NCI-H1417 treated with DMSO at 0.1 percent for 48 hours (cell line): ENCODE data around the gene FSIP1.
"Not testable (repeated sequence)": the region's sequence is repeated elsewhere in the genome, so short reads cannot be mapped to it uniquely, and the experiment has no call there.

ENCODE experiments used
- DNase-seq: peaks from one replicate; lab custom pipeline; 2025; lab: John Stamatoyannopoulos, UW

FSIP1 gene

DNA sequence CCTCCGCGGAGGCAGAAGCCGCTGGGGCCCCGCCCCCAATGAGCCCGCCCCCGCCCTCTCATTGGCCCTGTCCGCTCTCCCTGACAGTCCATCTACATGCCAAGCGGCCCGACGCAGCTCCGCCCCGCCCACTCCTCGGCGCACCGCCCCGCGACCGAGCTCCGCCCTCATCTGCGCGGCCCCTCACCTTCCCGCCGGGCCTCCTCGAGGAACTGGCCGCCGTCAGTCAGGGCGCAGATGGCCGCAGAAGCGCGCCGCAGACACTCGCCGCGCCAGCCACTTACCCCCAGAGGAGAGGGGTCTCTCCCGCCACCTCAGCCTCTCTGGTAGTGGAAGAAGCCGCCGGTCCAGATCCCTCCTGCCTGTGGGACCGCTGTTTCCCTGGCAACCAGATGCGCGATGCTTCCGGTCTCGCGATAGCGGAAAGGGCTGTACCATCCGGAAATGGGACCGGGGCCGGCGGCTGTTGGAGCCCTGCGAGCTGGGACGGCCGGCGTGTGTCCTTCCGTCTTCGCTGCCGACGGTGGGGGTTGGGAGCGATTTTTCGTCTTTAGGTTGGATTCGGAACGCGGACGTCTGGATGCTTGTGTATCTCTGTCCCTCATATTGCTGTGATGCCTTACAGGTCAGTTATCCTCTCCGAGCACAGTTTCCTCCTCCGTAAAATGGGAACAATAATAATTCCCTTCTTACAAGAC lies at the start of gene FSIP1:
FSIP1 (minus strand) TSS at position 401 of the 698 bp plus-strand sequence. CDS start 6,317 bp downstream, outside the sequence.
- DNase-seq = peak; percentile 25

DNA sequence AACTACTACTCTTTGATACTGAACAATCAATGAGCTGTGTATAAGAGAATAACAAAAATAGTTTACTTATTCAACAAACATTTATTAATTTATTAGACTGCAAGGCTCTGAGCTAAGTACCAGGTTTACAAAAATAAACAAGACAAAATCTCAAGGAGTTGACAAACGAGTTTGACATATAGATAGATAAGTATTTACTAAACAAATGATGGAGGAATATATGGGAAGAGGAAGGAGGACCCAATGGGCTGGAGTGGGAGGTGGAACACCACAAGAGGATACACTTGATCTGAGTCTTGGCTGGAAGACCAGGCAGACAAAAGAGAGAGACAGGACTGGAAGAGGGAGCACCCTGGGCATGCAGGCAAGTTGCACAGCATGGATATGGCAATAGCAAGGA lies 47.5 kb upstream of the FSIP1 start:
- DNase-seq = no peak

DNA sequence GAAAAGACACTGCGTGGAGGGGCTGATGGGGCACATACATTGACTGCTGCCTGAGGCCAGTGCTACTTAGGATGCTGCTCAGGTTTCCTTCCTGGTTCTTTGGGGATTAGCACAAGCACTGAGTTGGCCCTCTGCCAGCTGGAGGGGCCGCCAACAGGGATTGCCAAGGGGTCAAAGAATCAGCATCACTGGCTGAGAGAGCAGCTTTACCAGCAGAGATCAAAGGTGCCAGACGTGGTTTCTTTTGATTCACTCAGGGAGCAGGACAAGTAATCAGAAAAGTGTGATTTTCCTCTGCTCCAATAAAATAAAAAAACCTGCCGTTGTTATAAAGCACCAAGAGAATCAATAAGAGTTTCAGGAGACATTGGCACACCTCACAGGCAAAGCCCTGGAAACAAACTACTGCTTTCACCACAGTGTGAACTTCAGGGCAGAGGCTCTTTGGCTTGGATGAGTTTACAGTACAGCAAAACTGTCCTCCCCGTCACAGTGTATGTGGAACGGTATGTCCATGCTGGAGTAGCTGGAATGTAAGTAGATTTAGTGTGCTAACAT lies 45.8 kb upstream of the FSIP1 start:
- DNase-seq = no peak

DNA sequence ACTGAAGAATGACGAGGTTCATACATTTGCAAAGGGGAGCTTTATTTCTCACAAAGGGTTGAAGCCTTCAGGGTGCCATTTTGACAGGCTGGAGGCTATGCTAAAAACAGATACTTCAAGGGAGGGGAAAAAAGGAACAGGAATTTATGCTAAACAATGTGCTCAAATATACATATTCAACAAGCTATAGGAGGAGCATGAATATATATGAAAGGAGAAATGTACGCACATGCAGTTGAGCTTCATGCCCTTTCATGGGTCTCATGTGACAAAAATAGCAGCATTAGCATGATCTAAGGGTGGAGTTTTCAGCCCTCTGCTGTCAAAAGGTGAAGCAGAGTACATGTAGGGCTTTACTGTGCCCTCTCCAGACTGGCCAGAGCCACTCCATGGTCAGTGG lies 44.3 kb upstream of the FSIP1 start:
- no peak for DNase-seq

DNA sequence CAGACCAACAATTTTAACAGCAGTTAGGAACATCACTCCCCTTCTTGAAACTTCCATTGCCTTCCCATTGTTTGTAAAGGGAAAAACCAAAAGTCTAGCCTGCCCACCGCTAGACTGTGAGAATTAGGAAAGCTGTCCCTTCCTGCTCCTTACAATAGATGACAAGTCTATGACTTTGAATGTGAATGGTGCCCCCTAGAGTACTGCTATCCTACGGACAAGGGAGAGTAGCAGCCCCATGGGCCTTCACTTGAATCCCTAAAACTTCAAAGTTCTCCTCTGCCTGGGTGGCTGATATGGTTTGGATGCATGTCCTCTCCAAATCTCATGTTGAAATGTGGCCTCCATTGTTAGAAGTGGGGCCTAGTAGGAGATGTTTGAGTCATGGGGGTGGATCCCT lies 41.0 kb upstream of the FSIP1 start:
- no peak for DNase-seq

DNA sequence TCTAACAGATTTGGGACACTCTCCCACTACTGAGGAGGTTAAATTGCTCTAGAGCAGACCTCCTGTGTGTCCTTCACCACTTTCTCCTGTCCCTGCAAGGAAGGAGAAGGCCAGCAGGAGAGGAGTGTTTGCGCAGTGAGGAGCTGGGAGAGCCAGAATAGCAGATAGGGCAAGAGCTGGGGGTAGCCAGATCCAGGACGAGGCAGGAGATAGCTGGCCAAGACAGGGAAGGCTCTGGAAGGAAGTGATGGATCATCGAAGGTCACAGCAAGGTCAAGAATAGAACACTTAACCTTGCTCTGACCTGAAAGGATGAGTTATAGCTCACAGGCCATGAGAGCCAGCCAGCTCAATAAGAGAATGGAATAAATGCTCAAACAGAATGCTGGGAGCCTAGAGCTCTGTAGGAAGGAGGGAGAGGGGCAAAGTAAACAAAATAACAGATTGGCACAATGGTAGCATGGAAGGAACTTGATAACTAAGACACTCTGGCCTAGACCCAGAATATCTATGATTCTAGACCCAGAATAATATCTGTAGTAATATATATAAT lies 37.5 kb upstream of the FSIP1 start:
- DNase-seq = no peak

DNA sequence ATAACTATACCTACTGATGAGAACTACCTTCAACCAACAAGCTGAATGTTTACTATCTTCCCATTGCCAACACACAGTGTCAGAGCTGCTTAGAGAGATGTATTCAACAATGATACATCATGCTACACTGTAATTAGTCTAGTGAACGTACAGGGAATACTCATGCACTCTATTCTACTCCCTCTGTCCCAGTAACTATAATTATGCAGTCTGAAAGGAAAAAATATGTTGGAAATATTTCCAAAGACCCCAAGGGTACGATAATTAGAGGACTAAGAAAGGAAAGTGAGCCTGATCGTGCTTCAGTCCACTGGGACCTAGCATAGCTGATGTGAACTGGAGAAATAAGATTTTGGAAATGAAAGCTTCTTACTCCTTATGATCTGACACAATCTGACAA lies 36.9 kb upstream of the FSIP1 start:
- DNase-seq = no peak

DNA sequence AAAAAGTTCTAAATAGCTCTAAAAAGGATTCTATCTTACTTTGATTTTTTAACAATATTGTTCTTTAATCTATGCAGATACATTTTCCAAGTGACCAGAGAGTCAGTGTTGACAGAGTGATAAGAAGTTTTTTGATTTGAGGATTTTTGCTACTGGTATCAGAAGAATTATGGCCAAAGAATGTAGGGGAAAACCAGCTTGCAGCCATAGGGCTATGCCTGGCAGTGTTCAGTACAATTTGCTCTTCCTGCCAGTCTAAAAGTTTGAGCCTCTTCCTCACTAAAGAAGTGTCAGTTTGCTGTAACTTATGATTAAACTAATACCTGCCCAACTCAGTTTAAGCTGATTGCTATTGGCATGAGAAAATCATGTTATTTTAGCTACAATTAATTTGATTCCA lies 35.3 kb upstream of the FSIP1 start:
- no peak for DNase-seq

DNA sequence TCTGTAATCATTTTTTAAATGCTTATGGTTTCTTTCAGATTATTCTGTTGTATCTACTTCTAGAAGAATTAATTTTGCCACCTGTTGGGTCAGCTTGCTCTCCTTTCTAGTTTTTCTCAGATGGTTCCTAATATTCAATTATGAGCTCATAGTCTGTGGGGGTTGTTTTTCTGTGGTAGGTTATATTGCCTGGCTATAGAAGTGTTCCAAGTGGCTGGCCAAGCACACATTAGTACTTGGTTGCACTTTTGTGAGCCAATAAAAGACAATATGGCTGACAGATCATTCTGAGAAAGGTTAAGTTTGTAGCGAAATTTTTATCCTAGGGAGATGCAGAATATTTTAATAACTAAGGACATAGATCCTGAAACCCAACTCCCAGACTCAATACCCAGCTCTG lies 31.8 kb upstream of the FSIP1 start:
- no peak for DNase-seq

DNA sequence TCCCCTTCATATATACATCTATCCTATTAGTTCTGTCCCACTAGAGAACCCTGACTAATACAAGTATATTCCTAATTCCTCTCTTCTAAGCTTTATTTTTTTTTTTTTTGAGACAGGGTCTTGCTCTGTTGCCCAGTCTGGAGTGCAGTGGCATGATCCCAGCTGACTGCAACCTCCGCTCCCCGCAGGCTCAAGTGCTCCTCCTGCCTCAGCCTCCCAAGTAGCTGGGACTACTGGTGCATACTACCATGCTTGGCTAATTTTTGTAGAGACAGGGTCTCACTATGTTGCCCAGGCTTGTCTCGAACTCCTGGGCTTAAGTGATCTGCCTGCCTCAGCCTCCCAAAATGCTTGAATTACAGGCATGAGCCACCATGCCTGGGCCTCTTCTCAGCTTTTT lies 30.0 kb upstream of the FSIP1 start:
- DNase-seq = not testable (repeated sequence)

DNA sequence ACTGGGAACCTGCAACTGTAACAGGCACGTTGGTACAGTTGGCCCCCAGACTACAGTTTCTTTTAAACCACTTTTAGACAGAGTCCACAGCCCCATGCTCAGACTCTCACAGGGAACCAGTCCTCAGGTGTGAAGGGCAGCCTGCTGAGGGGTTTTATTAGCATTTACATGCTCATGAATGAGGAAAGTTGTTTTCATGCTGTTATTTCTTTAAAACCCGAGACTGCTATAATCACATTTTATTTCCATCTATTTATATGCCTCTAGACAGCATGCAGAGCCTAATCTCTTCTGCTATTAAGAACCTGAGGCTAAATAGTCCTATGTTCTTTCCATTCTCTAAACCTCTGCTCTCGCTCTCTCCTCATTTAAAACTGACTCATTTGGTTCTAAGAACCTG lies 26.3 kb upstream of the FSIP1 start:
- no peak for DNase-seq

DNA sequence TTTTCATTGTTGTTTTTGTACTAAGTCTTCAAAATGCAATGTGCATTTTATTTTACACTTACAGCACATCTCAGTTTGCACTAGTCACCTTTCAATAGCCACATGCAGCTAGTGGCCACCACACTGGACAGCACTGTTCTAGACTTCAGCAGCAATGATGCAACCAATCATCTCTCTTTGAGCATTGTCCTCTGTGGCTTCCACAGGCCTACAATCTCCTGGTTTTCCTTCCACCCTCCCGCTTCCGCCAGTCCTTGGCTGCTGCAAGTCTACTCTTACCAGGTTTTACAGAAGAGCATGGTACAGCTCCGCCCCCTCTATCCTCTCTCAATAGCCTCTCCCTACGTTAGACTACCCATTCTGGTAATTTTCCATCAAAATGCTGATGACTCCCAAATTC lies 25.1 kb upstream of the FSIP1 start:
- no peak for DNase-seq

DNA sequence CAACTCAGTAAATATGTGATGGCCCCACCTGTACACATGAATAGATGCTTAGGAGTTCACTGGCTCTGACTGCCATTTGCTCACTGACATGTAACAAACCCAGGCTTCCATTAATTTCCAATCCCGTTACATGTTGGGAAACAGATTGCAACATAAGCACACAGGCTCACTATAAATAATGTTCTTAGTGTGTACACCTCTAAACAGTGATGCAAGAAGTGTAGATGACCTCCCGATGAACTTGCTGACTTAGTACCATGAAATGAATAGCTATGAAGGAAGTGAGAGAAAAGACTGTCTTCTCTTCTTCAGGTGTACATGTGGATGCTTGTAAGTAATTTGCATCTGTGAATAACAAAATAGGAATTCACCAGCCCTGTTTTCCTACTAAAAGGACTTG lies 21.4 kb upstream of the FSIP1 start:
- DNase-seq = no peak

DNA sequence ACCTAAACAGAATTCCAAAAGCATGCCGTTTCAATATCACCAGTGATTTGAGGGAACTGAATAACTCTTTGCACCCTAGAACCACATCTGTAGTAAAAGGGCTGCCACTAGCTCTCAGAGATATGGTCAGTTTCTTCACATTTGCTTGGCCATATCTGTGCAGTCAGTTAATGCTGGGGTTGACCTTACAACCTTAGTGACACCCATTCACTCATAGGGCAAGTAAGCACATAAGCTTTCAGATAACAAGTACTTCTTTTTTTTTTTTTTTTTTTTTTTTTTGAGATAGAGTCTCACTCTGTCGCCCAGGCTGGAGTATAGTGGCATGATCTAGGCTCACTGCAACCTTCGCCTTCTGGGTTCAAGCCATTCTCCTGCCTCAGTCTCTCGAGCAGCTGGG lies 20.4 kb upstream of the FSIP1 start:
- no peak for DNase-seq

DNA sequence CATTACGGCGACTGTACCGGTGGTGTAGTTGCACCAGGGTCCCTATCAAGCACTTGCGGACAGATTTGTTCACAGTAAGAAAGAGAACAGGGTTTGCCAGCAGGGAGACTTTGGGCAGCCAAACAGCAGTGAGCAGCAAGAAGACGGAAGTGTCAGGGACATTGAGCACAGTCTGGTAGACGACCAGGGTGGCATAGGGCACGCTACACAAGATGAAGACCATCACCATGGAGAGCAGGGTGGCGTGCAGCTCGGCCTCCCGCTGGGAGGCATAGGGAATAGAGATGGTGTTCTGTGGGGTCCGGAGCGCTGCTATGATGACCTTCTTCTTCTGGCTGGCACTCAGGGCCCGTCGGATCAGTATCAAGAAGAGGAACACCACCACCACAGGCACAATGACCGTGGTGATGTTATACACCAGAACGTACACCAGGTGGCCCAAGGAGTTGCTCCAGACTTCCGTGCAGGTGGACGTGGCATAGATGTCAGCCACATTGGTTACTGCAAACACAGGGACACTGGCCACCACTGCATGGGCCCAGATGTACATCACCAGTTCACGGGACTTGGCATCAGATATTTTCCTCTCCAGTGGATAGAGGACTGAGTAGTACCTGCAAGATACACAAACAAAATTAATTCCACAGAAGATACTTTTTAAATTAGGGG lies 19.1 kb upstream of the FSIP1 start:
- DNase-seq = no peak

DNA sequence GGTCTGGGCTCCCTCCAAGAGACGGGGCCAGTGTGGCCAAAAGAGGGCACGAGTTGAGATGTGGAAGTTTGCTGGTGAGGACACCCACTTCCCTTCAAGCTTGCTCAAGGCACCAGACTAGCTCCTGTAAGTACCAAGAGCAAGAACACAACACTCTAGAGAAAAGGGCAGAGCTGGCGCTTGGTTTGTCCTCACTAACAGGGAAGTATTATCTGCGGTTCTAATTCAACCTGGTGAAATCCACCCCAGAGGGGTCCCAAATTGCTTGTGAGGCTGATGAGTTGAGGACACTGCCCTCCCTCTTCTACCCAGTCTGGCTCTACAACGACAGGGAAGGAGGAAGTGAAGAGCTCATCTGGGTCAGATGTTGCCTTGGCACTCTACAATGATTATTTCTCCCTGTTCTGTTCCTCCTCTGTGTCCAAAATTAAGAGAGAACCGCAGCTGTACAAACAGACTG lies 16.9 kb upstream of the FSIP1 start:
- no peak for DNase-seq

DNA sequence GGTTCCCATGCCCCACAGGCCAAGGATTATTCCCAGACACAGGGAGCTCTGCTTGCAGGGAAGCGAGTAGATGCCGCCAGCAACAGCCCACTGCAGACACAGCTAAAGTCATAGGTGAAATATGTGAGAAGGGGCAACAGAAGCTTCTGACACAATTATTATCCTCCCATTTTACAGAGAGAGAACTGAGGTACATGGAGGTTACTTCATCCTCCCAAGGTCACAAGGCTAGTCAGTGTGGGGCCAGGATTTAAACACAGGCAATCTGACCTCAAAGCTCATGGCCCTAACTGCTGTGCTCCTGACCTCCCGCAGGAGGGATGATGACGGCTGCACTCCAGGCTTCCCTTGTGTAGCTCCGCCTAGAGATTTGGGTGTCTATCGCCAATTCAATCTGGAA lies 15.7 kb upstream of the FSIP1 start:
- DNase-seq = no peak

DNA sequence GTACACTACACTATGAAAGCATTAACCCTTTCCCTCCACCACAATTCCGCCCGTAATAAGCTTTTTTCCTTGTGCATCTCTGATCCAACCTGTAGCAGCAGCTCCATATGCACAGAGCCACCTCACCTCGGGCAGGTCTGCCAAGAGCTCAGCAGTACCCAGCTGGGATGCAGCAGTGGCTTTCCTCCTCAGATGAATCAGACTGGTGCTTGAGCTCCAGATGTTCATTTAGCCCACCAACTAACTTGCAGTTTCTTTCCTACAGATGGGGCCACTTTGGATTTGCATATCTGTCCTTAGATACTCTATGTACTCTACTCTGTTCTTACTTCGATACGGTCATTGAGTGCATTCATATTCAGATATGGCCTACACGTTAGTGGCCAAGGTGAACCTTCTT lies 14.8 kb upstream of the FSIP1 start:
- DNase-seq = no peak

DNA sequence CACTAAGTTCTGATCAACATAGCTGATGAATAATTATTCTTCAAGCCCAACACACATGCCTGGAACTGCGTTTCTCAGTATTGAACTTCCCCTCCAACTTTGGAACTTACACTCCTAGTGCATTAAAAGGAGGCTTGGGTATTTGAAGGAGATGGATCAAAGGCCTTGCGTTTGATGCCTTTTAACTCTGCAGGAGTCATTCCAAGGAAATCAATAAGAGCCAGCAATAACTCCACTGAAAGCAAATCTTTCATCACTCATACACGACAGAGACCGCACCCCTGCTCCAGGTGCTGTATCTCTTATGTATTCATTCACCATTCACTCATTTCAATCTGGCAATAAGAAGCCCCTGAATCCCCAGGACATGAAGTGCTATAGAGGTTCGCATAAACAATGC lies 14.0 kb upstream of the FSIP1 start:
- no peak for DNase-seq

DNA sequence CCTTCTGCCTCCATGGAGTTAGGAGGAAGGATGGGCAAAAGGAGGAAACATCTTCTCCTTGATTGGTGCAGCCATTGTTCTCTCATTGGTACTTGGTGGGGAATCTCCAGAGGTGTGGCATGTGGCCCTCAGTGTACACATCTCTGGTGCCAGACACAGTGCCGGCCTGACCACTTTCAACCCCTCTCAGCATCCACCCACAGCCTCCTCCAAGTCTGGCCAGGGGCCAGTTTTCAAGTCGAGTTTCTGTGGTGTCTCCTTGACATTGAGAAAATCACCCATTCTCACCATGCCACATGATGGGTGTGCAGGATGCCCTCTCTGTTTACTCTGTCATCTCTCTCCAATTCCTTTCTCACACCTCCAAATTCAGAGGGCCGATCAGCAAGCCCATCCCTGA lies 12.8 kb upstream of the FSIP1 start:
- no peak for DNase-seq

DNA sequence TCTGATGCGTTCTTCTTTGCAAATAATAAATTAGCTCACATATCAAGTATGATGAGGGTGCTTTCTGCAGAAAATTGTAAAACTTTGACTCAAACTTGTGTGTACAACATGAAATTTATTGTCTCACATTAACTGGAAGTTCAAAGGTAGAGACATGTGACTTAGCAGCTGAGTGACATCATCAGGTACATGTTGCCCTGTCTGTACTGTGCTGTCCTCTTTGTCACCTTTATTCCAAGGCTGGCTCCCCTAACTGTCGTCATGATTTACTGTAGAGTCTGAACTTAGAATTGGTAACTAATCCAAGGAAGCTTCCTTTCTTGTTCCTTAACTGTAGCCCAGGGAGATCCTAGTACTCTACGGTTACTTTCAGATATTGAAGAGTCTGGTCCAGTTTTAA lies 12.3 kb upstream of the FSIP1 start:
- no peak for DNase-seq

DNA sequence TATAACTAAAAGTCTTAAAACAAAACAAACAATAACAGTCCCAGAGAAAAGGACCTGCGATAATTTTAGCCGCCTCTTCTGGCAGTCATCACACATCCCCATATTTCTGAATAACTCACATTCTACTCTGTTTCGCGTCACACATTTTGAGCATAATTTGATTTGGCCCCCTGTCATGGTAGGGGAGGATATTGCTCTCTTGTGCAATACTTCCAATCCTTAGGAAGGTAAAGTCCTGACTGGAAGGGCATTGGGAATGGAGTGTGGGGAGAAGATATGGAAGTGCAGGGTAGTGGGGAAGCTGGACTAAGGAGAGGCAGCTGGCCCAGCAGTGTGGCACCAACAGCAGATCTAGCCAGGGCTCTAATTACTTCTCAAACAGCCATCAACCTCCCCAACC lies 11.3 kb upstream of the FSIP1 start:
- no peak for DNase-seq

DNA sequence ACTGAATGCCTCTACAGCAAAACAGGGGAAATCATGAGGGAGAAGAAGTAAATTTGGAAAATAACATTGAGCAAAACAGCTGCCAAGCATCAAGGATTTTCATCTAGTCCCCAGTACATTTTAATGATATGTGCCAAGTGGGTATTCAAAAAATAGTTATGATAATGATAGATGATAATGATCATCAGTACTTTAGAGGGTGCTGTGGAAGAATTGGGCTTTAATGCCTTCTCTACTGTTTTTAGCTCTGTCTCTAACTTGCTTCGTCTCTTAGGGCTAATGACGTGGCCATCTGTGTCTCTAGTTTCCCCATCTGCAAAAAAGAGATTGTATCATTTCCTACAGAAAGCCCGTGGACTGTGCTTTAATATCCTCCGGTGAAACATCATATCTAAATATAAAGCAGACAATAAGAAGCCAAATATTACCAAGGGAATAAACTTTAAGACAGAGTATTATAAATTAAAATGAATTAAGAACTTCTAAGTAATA lies 10.2 kb upstream of the FSIP1 start:
- no peak for DNase-seq
